Activated CD8-positive, alpha-beta memory T cell treated with anti-CD3 and anti-CD28 coated beads, Interleukin-2, amount 50 U/mL, for 4 hours (primary cell): ENCODE measurements around the gene ERBB4.

Experiments used
- DNase-seq: peaks from one replicate; pipeline ENCODE4 v3.0.0-alpha.2; 2020

ERBB4 gene

GRCh38 chr2:212538305-212539071 lies at the start of gene ERBB4:
ERBB4 (minus strand) TSS chr2:212538802; CDS start chr2:212538530, 272 bp downstream.
- DNase-seq = no peak

- no peak for DNase-seq
Measured at GRCh38 chr2:212580117-212580516, 41.5 kb upstream of the ERBB4 start.

DNA sequence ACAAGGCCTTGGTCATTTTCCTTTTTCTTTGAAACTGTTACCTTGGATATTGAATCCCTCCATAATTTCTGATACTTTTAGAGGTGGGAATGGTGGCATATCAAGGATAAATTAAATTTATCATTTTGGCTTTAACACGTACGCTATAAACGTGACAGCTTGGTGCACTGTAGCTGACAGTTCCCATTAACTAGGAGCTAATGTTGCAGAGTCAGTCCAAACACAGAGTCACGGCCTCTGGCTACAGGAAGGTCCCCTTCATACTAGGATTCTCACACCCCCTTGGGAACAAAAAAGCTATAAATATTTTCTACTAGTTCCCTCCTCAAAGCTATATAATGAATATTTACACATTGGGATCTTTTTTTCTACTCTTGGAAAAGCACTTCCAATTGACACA lies 17.7 kb upstream of the ERBB4 start:
- no peak for DNase-seq

DNA sequence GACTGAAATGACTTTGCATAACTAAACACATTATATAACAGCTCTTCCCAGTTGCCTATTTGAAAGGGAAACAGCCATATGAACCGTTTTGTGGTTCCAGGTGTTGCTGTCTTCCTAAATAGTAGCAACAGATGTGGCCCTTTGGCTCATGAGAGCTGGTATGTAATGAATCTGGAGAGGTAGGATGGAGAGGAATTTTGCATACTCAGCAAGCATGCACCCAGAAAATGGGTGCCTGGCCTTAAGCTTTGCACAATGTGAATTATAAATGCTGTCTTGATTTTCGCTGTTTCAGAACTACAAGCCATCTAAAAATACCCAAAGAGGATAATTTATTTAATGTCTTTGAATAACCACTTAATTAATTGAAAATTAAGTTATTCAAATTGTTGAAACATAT lies 15.6 kb upstream of the ERBB4 start:
- no peak for DNase-seq

DNA sequence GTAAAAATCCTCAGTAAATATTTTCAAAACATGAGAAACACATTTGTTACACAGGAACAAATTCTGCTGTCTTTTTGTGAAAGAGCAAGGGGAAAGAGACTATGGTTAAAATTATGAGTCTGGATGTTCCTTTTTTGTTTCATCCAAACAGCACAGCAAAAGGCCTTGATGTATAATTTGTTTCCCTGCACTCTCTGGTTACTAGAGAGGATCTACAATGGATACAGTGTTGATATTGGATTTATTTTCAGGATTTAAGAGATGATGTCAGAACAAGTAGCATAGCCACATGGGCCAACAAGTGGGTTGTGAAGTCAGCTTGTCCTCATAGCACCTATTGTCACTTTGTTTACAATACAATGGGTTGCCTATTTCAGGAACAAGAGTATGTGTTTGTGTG lies 11.3 kb upstream of the ERBB4 start:
- DNase-seq = no peak

GRCh38 chr2:212549463-212549862 lies 10.9 kb upstream of the ERBB4 start:
- no peak for DNase-seq

DNA sequence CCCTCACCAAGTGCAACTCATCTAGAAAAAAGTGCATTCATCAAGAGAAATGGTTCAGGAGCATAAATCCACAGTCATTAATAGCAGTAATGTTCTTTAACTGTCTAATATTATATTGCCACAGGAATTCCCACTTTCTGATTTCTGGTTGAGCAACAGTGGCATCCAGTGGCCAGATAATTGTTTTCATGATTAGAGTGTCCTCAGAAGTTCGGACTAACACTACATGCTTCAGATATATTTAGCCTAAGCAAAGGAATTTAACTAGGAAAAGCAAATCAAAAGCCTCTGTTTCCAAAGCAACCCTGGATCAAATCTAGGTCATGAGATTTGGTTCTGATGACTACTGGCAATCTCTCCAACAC lies 9.8 kb upstream of the ERBB4 start:
- no peak for DNase-seq

DNA sequence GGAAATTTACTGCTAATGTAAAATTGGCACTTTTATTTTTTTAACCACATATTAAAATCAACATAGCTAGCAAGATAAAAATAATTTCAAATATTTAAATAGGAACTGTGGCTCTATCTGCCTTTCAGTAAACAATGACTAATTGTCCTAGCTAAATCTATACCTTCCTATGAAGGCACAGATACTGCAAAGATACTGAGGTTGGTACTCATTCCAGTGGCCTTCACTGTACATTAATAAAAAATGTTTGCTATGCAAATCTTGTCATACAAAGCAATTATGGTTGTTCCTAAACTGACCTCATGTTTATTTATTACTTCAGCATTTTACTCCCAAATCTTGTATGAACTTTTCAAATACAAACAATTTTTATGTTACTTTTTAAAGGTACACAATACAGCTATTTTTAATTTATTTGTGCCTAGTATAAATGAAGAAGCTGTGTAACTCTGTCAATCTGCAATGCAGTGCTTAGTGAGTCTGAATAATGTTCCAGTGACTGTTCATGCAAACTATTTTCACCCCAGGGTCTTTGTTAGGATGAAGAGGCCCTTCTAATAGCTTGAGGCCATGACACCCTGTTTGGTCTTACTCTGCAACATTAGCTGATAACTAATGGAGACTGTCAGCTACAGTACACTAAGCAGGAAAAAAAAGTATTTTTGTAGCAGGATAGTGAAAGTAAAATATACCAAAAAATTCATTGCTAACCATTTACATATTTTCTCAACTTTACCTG lies 9.3 kb upstream of the ERBB4 start:
- no peak for DNase-seq

GRCh38 chr2:212546669-212547068 lies 8.1 kb upstream of the ERBB4 start:
- no peak for DNase-seq

GRCh38 chr2:212540341-212540740 lies 1.7 kb upstream of the ERBB4 start:
- no peak for DNase-seq

DNA sequence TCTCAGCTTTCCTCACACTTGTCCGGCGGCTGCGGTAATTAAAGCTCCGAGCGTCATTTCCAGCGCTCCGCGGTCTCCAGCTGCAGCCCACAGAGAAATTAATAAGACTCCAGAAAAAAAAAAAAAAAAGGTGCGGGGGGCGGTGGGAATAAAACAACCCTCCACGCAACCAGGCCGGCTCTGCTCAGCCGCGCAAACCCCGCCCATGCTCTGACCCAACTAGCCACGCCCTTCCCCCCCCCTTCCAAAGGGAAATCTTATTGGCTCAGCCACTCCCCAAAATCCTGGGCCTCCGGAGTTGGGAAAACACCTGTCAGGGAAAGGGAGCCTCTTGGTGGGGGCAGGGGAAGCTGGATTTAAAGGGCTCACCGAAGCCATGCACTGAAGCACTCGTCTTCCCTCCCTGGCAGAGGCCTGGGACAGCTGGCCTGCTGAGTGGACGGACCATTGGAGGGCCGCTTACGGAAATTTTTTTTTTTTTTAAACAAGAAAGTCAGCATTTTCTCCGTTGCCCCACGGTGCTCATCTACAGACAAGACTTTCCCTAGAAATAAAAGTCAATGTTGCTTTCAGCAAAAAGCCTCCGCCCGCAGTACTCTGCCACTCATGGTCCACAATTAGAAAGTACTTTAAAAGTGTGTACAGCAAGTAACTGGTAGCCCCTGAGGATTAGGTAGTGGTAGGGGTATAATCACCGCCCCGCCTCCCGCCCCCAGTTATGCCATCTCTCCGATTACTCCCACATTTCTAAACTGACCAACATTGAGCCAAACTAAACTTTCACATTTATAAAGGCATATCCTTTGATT lies 674 bp upstream of the ERBB4 start:
- no peak for DNase-seq

DNA sequence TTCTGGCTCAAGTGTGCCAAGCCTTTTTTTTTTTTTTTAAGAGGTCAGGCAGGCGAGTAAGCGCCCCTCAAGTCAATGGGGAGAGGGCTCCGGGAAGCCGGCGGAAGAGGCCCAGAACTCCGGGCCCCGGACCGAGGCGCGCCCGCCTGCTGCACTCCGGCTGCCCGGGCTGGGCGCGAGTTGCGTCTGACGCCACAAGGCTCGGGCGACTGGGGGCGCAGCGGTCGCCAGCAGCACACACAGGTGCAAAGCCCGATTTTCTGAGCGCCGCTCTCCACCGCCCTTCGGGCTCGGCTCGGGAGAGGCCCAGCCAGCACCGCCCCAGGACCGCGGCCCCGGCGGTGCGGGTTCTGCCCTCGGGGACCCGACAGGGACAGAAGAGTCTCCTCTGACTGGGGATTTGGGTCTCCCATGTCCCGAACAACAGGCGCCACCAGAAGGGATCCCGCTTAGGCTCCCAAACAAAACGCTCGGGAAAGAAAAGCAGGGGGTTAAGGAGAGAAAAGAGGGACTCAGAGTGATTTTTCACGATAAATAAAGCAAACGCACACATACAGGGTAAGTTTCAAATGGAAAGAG lies 787 bp downstream of the ERBB4 start:
- DNase-seq = no peak

- DNase-seq = no peak
Measured at GRCh38 chr2:212536817-212537725, 1.5 kb downstream of the ERBB4 start.

- DNase-seq = no peak
Measured at GRCh38 chr2:212535996-212536816, 2.4 kb downstream of the ERBB4 start.

DNA sequence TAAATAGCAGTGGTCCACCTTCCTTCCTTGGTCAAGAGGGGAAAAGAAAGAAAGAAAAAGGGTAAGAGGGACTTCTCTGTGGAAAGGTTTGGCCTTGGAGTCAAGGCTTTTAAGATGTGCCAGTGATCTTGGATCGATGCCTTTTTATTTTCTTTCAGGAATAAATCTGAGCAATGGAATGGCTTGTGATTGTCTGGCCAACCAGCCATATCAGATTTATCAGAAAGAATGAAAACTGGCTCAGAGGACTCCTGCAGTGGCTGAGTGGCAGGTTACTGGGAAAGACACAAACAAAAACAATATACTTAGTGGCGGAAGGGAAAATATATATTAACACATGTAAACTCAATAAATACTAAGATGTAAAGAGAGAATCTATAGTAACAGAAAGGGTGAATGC lies 4.3 kb downstream of the ERBB4 start:
- DNase-seq = no peak

GRCh38 chr2:212532585-212532984 lies 6.0 kb downstream of the ERBB4 start:
- no peak for DNase-seq

- DNase-seq = no peak
Measured at GRCh38 chr2:212532087-212532486, 6.5 kb downstream of the ERBB4 start.

DNA sequence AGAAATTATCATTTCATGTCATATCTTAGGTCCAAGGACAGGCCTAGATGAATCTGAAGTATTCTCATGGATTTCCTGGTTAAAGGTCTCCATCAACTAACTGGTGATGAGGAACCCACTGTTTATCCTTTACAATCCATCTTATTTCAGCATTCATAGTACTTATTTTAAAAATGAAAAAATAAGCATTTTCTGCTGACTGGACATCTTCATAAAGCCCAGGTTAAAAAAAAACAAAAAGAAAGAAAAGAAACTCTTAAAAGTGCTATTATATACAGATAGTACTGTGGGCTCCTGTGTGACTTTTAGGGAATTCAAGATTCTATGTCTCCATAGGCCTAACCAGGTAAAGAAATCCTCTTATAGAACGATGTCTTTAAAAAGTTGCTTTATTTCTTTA lies 7.1 kb downstream of the ERBB4 start:
- no peak for DNase-seq

DNA sequence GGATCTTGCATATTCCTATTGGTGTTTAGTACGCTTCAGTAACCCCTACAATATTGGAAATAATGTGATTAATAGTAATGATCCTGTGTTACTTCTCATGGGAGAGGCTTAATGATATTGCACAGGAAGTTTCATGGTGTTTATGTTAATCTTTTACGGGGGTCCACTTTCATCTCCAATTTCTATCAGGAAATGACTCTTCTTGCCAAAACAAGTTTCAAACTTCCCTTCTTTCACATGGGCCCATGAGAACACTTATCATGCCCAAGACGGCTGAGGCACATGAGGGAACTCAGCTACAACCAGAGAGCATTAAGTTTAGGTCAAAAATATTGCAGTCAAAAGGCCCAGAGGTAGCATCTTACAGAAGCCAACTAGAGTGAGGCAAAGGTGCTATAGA lies 7.6 kb downstream of the ERBB4 start:
- no peak for DNase-seq

DNA sequence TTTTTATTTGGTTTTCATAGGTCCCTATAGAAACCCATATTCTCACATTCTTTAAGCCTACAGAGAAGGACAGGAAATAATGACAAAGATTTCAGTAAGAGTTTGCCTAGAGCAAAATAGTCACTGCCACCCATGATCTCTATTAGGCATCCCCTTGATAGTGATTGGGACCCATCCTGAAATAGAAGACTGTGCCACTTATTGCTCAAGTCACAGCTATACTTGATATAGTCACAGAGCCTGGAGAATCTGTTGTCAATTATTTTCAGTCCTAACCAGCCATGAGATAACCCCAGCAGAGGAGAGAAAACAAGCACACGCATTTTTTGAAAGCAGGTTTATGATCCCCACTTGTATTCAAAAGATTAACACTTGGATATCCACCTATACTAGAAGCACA lies 8.2 kb downstream of the ERBB4 start:
- no peak for DNase-seq

- no peak for DNase-seq
Measured at GRCh38 chr2:212528106-212528856, 10.3 kb downstream of the ERBB4 start.
